ENCODE data around the gene DCTN1. TPM values are rescaled to one million over a fixed set of nuclear protein-coding genes. Genes with fewer than 3 reads are reported as not detected.

Gene DCTN1
- total RNA-seq, 1 donor from 2014 or later: 100 TPM

GRCh38 chr2:74413001-74413698 is 33.0 kb upstream of the DCTN1 start:
- peaks cover 4% of the 10 kb centered on the region for H3K27me3 Mint-ChIP-seq (ENCODE audit: insufficient read depth, low read depth)
- TF ChIP-seq EZH2 (IDR thresholded peaks at IDR 0.05) (no peak), CTCF (IDR thresholded peaks at IDR 0.05) (no peak), EZH2phosphoT487 (IDR thresholded peaks at IDR 0.05) (no peak)
- Histone ChIP-seq H3K27me3 (no peaks in the 10 kb centered on the region), H4K20me1 (ENCODE audit: low read depth) (no peaks in the 10 kb centered on the region), H3K79me2 (ENCODE audit: low read depth) (no peaks in the 10 kb centered on the region), H3K4me2 (no peak overlapping the region), H3K4me1 (no peaks in the 10 kb centered on the region), H3K9me3 (ENCODE audit: low read depth) (no peaks in the 10 kb centered on the region), H3K4me3 (no peak overlapping the region), H3F3A (ENCODE audit: low read depth) (no peaks in the 10 kb centered on the region), H3K27ac (no peak overlapping the region), H3K9ac (no peak overlapping the region), H2AFZ (replicated peaks) (no peak overlapping the region), H3K36me3 (no peaks in the 10 kb centered on the region)
- no peaks in the 10 kb centered on the region for H3K36me3 Mint-ChIP-seq
- H3K4me1 Mint-ChIP-seq: peaks cover 2% of the 10 kb centered on the region
- no peak overlapping the region for H3K4me3 Mint-ChIP-seq
- H3K9me3 Mint-ChIP-seq: no peaks in the 10 kb centered on the region
- no peak overlapping the region for H3K27ac Mint-ChIP-seq
- DNase-seq (ENCODE audit: low spot score): no peak

GRCh38 chr2:74407682-74408081 is 27.6 kb upstream of the DCTN1 start:
- Mint-ChIP-seq H3K36me3 (no peaks in the 10 kb centered on the region), H3K27ac (no peak overlapping the region), H3K4me3 (no peak overlapping the region), H3K9me3 (no peaks in the 10 kb centered on the region), H3K27me3 (ENCODE audit: insufficient read depth, low read depth) (peaks cover 7% of the 10 kb centered on the region), H3K4me1 (no peaks in the 10 kb centered on the region)
- no peaks in the 10 kb centered on the region for H4K20me1 ChIP-seq (ENCODE audit: low read depth)
- no peaks in the 10 kb centered on the region for H3F3A ChIP-seq (ENCODE audit: low read depth)
- TF ChIP-seq EZH2 (IDR thresholded peaks at IDR 0.05): no peak
- no peak for TF ChIP-seq CTCF (IDR thresholded peaks at IDR 0.05)
- no peak for TF ChIP-seq EZH2phosphoT487 (IDR thresholded peaks at IDR 0.05)
- no peaks in the 10 kb centered on the region for H3K27me3 ChIP-seq
- no peaks in the 10 kb centered on the region for H3K36me3 ChIP-seq
- H3K4me1 ChIP-seq: no peaks in the 10 kb centered on the region
- H3K4me2 ChIP-seq: no peak overlapping the region
- DNase-seq (ENCODE audit: low spot score): no peak
- no peak overlapping the region for H3K4me3 ChIP-seq
- no peak overlapping the region for H2AFZ ChIP-seq (replicated peaks)
- no peaks in the 10 kb centered on the region for H3K9me3 ChIP-seq (ENCODE audit: low read depth)
- no peak overlapping the region for H3K27ac ChIP-seq
- H3K9ac ChIP-seq: no peak overlapping the region
- H3K79me2 ChIP-seq (ENCODE audit: low read depth): no peaks in the 10 kb centered on the region

- Histone ChIP-seq H3K9me3 (ENCODE audit: low read depth) (no peaks in the 10 kb centered on the region), H3K4me3 (no peak overlapping the region), H3K27me3 (no peaks in the 10 kb centered on the region), H3K79me2 (ENCODE audit: low read depth) (no peaks in the 10 kb centered on the region), H3K4me2 (no peak overlapping the region), H4K20me1 (ENCODE audit: low read depth) (no peaks in the 10 kb centered on the region), H3K27ac (no peak overlapping the region), H2AFZ (replicated peaks) (no peak overlapping the region), H3F3A (ENCODE audit: low read depth) (no peaks in the 10 kb centered on the region), H3K9ac (no peak overlapping the region), H3K4me1 (no peaks in the 10 kb centered on the region), H3K36me3 (no peaks in the 10 kb centered on the region)
- Mint-ChIP-seq H3K27me3 (ENCODE audit: insufficient read depth, low read depth) (peaks cover 7% of the 10 kb centered on the region), H3K9me3 (no peaks in the 10 kb centered on the region), H3K27ac (no peak overlapping the region), H3K4me3 (no peak overlapping the region), H3K4me1 (no peaks in the 10 kb centered on the region), H3K36me3 (no peaks in the 10 kb centered on the region)
- no peak for DNase-seq (ENCODE audit: low spot score)
- TF ChIP-seq EZH2phosphoT487 (IDR thresholded peaks at IDR 0.05) (no peak), EZH2 (IDR thresholded peaks at IDR 0.05) (no peak), CTCF (IDR thresholded peaks at IDR 0.05) (no peak)
Observed at GRCh38 chr2:74406035-74406434, 25.9 kb upstream of the DCTN1 start.
